Nephron (organoid): ENCODE results near the gene FRMPD1.

ENCODE experiments used
- H3K27ac Mint-ChIP-seq, 3 experiments: 2 replicates each; pipeline ENCODE4 v1.8.0; 2020; ENCODE audit warnings: mixed read lengths in 3 of 3, mild to moderate bottlenecking in 2 of 3, moderate library complexity in 1 of 3
- H3K27me3 Mint-ChIP-seq: 2 replicates; pipeline ENCODE4 v1.8.0; 2021; ENCODE audit warnings: low read depth, mild to moderate bottlenecking, moderate library complexity, mixed read lengths
- H3K36me3 Mint-ChIP-seq: 2 replicates; pipeline ENCODE4 v1.8.0; 2020; ENCODE audit warnings: low read depth, mixed read lengths
- H3K4me1 Mint-ChIP-seq: 2 replicates; pipeline ENCODE4 v1.8.0; 2020; ENCODE audit warnings: mixed read lengths
- H3K4me3 Mint-ChIP-seq, 3 experiments: 2 replicates each; pipeline ENCODE4 v1.8.0; 2020; ENCODE audit warnings: mild to moderate bottlenecking in 3 of 3, mixed read lengths in 3 of 3, moderate library complexity in 2 of 3
- H3K9me3 Mint-ChIP-seq: 2 replicates; pipeline ENCODE4 v1.8.0; 2020; ENCODE audit warnings: mixed read lengths
- CTCF ChIP-seq, 3 experiments: fragments of 200-600 bp; sonication (generic); IDR thresholded peaks; one replicate each; pipeline ENCODE4 v1.5.0; 2021; ENCODE audit warnings: antibody characterized with exemption in 3 of 3; ENCODE audit not compliant: unreplicated experiment in 3 of 3

FRMPD1 gene

GRCh38 chr9:37624073-37624472 is 26.7 kb upstream of the FRMPD1 start:
- no peak for TF ChIP-seq CTCF (IDR thresholded peaks at IDR 0.05; ENCODE audit: unreplicated experiment in 3 of 3)
- no peak overlapping the region for H3K4me3 Mint-ChIP-seq
- H3K36me3 Mint-ChIP-seq = no peaks in the 10 kb centered on the region
- no peaks in the 10 kb centered on the region for H3K9me3 Mint-ChIP-seq
- peaks cover 3% of the 10 kb centered on the region for H3K27me3 Mint-ChIP-seq
- H3K4me1 Mint-ChIP-seq = peaks cover 60% of the 10 kb centered on the region
- H3K27ac Mint-ChIP-seq = no peak overlapping the region

- Mint-ChIP-seq H3K4me3 (no peak overlapping the region), H3K9me3 (no peaks in the 10 kb centered on the region), H3K4me1 (peaks cover 50% of the 10 kb centered on the region), H3K27me3 (peaks cover 3% of the 10 kb centered on the region), H3K27ac (no peak overlapping the region), H3K36me3 (no peaks in the 10 kb centered on the region)
- no peak for TF ChIP-seq CTCF (IDR thresholded peaks at IDR 0.05; ENCODE audit: unreplicated experiment in 3 of 3)
These were observed 25.6 kb upstream of the FRMPD1 start for GRCh38 chr9:37625036-37625757.

DNA sequence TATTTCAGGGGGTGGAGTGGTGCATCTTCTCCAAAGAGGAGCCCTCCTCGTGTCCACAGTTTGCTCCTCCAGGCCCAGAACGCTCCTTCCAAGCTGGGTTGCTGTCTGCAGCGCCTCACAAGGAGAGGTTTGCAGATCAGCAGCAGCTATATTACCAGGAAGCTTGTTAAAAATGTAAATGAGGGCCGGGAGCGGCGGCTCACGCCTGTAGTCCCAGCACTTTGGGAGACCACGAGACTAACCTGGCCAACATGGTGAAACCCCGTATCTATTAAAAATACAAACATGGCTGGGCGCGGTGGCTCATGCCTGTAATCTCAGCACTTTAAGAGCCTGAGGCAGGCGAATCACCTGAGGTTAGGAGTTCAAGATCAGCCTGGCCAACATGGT is 25.0 kb upstream of the FRMPD1 start:
- H3K36me3 Mint-ChIP-seq = no peaks in the 10 kb centered on the region
- peaks cover 3% of the 10 kb centered on the region for H3K27me3 Mint-ChIP-seq
- no peak overlapping the region for H3K4me3 Mint-ChIP-seq
- H3K27ac Mint-ChIP-seq = no peak overlapping the region
- peaks cover 45% of the 10 kb centered on the region for H3K4me1 Mint-ChIP-seq
- no peaks in the 10 kb centered on the region for H3K9me3 Mint-ChIP-seq
- TF ChIP-seq CTCF (IDR thresholded peaks at IDR 0.05; ENCODE audit: unreplicated experiment in 3 of 3) = no peak

- peaks cover 34% of the 10 kb centered on the region for H3K4me1 Mint-ChIP-seq
- H3K4me3 Mint-ChIP-seq = no peak overlapping the region
- no peaks in the 10 kb centered on the region for H3K36me3 Mint-ChIP-seq
These were observed 24.0 kb upstream of the FRMPD1 start for GRCh38 chr9:37626708-37627292.

DNA sequence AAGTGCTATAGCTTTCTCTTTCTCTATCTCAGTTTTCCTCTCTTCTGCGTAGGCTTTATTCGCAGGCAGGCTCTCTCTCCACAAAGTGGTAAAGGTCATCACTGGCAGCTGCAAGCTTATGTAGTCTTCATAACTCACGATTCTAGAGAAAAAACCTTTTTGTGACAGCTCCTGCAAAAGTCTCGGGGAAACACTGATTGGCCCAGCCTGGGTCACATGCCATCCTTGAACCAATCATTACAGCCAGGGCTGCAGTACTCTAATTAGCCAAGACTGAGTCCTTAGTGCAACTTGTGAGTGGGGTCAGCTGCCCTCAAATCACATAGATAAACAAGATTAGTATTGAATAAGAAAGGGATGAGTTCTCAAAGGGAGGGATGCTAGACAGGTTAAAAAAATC is 18.3 kb upstream of the FRMPD1 start:
- Mint-ChIP-seq H3K4me1 (peaks cover 6% of the 10 kb centered on the region), H3K27ac (no peak overlapping the region), H3K4me3 (no peak overlapping the region), H3K9me3 (no peaks in the 10 kb centered on the region), H3K27me3 (peaks cover 3% of the 10 kb centered on the region), H3K36me3 (no peaks in the 10 kb centered on the region)
- TF ChIP-seq CTCF (IDR thresholded peaks at IDR 0.05; ENCODE audit: unreplicated experiment in 3 of 3) = no peak

More at GRCh38 chr9:37626708-37627292, 24.0 kb upstream of the FRMPD1 start:
- peaks cover 3% of the 10 kb centered on the region for H3K27me3 Mint-ChIP-seq
- H3K27ac Mint-ChIP-seq = no peak overlapping the region
- TF ChIP-seq CTCF (IDR thresholded peaks at IDR 0.05; ENCODE audit: unreplicated experiment in 3 of 3) = no peak
- H3K9me3 Mint-ChIP-seq = no peaks in the 10 kb centered on the region

DNA sequence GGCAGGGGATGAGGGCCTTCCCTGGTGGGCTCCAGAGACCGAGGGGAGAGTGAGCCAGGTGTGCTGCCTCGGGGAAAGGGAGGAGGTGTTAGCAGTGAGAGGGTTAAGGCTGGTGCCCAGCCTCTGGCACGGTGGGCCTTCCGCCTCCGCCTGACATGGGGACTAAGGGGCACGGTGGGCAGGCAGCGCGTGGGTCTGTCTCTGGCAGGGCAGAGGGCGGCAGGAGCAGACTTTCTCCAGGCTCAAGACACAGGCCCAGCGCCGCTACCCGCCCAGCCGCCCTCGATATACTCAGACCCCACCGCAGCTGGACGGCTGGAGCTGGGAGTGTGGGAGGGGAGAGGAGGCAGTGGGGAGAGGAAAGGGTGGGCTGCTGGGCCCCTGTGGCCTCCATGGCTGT is 14.9 kb upstream of the FRMPD1 start:
- Mint-ChIP-seq H3K27me3 (peaks cover 3% of the 10 kb centered on the region), H3K4me1 (no peaks in the 10 kb centered on the region), H3K4me3 (no peak overlapping the region), H3K27ac (no peak overlapping the region), H3K9me3 (no peaks in the 10 kb centered on the region), H3K36me3 (no peaks in the 10 kb centered on the region)
- no peak for TF ChIP-seq CTCF (IDR thresholded peaks at IDR 0.05; ENCODE audit: unreplicated experiment in 3 of 3)
